ENCODE measurements around the gene MTREX. TPM values are rescaled to one million over a fixed set of nuclear protein-coding genes. Genes with fewer than 3 reads are reported as not detected.

MTREX gene
- total RNA-seq, 2 donors from 2014 or later = 72.9 to 95.9 TPM

GRCh38 chr5:55372130-55372925, 64.5 kb downstream of the MTREX start:
- Mint-ChIP-seq H3K36me3 (peaks cover 41% of the 10 kb centered on the region), H3K27me3 (no peaks in the 10 kb centered on the region), H3K9me3 (no peaks in the 10 kb centered on the region)

DNA sequence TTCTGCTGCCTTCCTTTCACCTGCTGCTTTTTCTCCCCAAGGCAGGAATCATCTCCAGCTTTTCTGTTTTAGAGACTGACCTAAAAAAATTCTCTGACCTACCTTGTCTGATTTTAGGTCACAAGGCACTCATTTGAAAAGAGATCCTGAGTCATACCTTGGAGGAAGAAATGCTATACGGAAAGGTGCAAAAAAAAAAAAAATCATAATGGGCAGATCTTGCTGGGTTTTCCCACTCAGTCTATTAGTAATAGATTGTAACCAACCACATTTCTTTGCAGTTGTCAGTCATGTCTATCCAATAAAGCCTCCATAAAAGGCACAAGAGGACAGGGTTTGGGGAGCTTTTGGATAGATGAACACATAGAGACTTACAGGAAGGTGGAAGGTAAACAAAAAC, 70.0 kb downstream of the MTREX start:
- no peaks in the 10 kb centered on the region for H3K9me3 Mint-ChIP-seq
- no peak for DNase-seq (ENCODE audit: low spot score)
- H3K4me3 Mint-ChIP-seq = no peak overlapping the region
- peak overlapping the region in 1 of 2 donors; percentile 26 for H3K27ac Mint-ChIP-seq
- no peak for ATAC-seq
- H3K36me3 Mint-ChIP-seq = peaks cover 33% of the 10 kb centered on the region
- H3K4me1 Mint-ChIP-seq (ENCODE audit: low read depth in 2 of 2) = peaks cover 3 to 5% of the 10 kb centered on the region in 2 donors
- no peaks in the 10 kb centered on the region for H3K27me3 Mint-ChIP-seq

More at GRCh38 chr5:55372130-55372925, 64.5 kb downstream of the MTREX start:
- H3K27ac Mint-ChIP-seq = no peak overlapping the region
- ATAC-seq = no peak
- no peak for DNase-seq (ENCODE audit: low spot score)
- H3K4me3 Mint-ChIP-seq = no peak overlapping the region
- H3K4me1 Mint-ChIP-seq (ENCODE audit: low read depth in 2 of 2) = peaks cover 0 to 3% of the 10 kb centered on the region in 2 donors

DNA sequence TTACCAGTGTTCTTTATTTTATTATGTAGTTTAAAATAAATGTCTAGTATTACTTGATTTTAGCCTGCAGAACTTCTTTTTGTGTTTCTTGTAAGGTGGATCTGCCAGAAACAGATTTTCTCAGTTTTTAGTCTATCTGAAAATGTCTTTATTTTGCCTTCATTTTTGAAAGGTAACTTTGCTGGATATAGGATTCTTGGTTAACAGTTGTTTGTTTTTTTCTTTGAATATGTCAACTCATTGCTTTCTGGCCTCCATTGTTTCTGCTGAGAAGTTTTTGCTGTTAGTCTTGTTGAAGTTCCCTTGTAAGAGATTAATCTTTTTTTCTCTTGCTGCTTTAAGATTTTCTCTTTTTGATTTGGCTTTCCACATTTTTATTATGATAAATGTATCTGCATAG, 75.5 kb downstream of the MTREX start:
- Mint-ChIP-seq H3K4me1 (ENCODE audit: low read depth in 2 of 2) (peaks cover 10 to 11% of the 10 kb centered on the region in 2 donors), H3K27me3 (no peaks in the 10 kb centered on the region), H3K27ac (no peak overlapping the region), H3K4me3 (no peak overlapping the region), H3K9me3 (peaks cover 8% of the 10 kb centered on the region), H3K36me3 (peaks cover 45% of the 10 kb centered on the region)
- ATAC-seq (no peak), DNase-seq (ENCODE audit: low spot score) (no peak)

DNA sequence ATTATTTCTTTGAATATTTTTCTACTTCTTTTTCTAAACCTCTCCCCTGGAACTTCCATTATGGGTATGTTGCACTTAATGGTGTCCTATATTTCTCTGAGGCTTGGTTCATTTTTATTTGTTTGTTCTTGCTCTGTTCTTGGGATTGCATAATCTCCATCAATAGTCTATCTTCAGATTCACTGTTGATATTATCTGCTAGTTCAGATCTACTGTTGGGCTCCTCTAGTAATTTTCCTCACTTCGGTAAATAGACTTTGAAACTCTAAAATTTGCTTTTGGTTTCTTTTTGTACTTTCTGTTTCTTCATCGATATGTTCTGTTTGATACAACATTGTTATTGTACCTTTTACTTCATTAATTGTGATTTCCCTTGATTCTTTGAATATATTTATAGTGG, 76.3 kb downstream of the MTREX start:
- Mint-ChIP-seq H3K4me1 (ENCODE audit: low read depth in 2 of 2) (peaks cover 10 to 11% of the 10 kb centered on the region in 2 donors), H3K4me3 (peak overlapping the region; percentile 14), H3K27me3 (no peaks in the 10 kb centered on the region), H3K27ac (peak overlapping the region in 1 of 2 donors; percentile 21), H3K9me3 (peaks cover 8% of the 10 kb centered on the region), H3K36me3 (peaks cover 45% of the 10 kb centered on the region)
- no peak for ATAC-seq
- DNase-seq (ENCODE audit: low spot score) = no peak

DNA sequence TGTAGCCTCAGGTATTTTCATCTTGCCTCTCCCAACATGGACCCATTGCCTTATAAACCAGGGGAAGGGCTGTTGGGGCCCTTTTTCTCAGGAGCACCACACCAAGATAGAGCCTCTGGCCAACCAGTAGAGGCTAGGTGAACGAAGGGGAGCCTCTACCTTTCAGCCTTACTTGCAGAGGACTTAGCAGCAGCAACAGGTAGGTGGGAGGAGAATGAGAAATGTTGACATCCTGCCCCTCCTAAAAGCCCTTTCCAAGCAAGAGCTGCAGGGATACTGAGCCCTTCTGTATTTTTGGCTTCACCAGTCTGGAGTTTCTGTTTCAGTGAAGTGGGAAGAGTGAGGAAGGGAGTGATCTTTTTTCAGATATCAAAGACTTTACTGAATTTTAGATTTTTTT, 77.4 kb downstream of the MTREX start:
- H3K4me1 Mint-ChIP-seq (ENCODE audit: low read depth in 2 of 2) = peaks cover 10 to 11% of the 10 kb centered on the region in 2 donors
- no peaks in the 10 kb centered on the region for H3K27me3 Mint-ChIP-seq
- no peak for DNase-seq (ENCODE audit: low spot score)
- H3K4me3 Mint-ChIP-seq = no peak overlapping the region
- ATAC-seq = no peak
- peak overlapping the region in 1 of 2 donors; percentile 21 for H3K27ac Mint-ChIP-seq
- H3K9me3 Mint-ChIP-seq = peaks cover 8% of the 10 kb centered on the region
- peaks cover 46% of the 10 kb centered on the region for H3K36me3 Mint-ChIP-seq

GRCh38 chr5:55385846-55386245, 78.1 kb downstream of the MTREX start:
- ATAC-seq (no peak), DNase-seq (ENCODE audit: low spot score) (no peak)
- Mint-ChIP-seq H3K36me3 (peaks cover 45% of the 10 kb centered on the region), H3K4me1 (ENCODE audit: low read depth in 2 of 2) (peaks cover 10 to 11% of the 10 kb centered on the region in 2 donors), H3K4me3 (no peak overlapping the region), H3K27ac (no peak overlapping the region), H3K9me3 (peaks cover 8% of the 10 kb centered on the region), H3K27me3 (no peaks in the 10 kb centered on the region)

- ATAC-seq (no peak), DNase-seq (ENCODE audit: low spot score) (no peak)
- no peak overlapping the region for H3K27ac Mint-ChIP-seq
- no peaks in the 10 kb centered on the region for H3K27me3 Mint-ChIP-seq
- H3K4me3 Mint-ChIP-seq = no peak overlapping the region
- H3K9me3 Mint-ChIP-seq = peaks cover 8% of the 10 kb centered on the region
- H3K4me1 Mint-ChIP-seq (ENCODE audit: low read depth in 2 of 2) = peaks cover 10 to 11% of the 10 kb centered on the region in 2 donors
- peaks cover 40% of the 10 kb centered on the region for H3K36me3 Mint-ChIP-seq
These were observed 78.6 kb downstream of the MTREX start for GRCh38 chr5:55386356-55386755.

- no peak for DNase-seq (ENCODE audit: low spot score)
- H3K4me3 Mint-ChIP-seq = no peak overlapping the region
- no peak for ATAC-seq
- no peak overlapping the region for H3K27ac Mint-ChIP-seq
- peaks cover 44% of the 10 kb centered on the region for H3K36me3 Mint-ChIP-seq
- no peaks in the 10 kb centered on the region for H3K27me3 Mint-ChIP-seq
- H3K9me3 Mint-ChIP-seq = peaks cover 8% of the 10 kb centered on the region
- H3K4me1 Mint-ChIP-seq (ENCODE audit: low read depth in 2 of 2) = peaks cover 10 to 11% of the 10 kb centered on the region in 2 donors
These were observed 80.1 kb downstream of the MTREX start for GRCh38 chr5:55387865-55388264.

- peaks cover 26% of the 10 kb centered on the region for H3K36me3 Mint-ChIP-seq
- DNase-seq (ENCODE audit: low spot score) = no peak
- H3K4me1 Mint-ChIP-seq (ENCODE audit: low read depth in 2 of 2) = peaks cover 0 to 3% of the 10 kb centered on the region in 2 donors
- no peaks in the 10 kb centered on the region for H3K27me3 Mint-ChIP-seq
- no peak overlapping the region for H3K4me3 Mint-ChIP-seq
- H3K27ac Mint-ChIP-seq = no peak overlapping the region
- no peaks in the 10 kb centered on the region for H3K9me3 Mint-ChIP-seq
- no peak for ATAC-seq
These were observed 83.9 kb downstream of the MTREX start for GRCh38 chr5:55391707-55392106.

GRCh38 chr5:55392669-55393068, 84.9 kb downstream of the MTREX start:
- H3K4me3 Mint-ChIP-seq = no peak overlapping the region
- ATAC-seq (no peak), DNase-seq (ENCODE audit: low spot score) (no peak)
- H3K36me3 Mint-ChIP-seq = peaks cover 26% of the 10 kb centered on the region
- H3K4me1 Mint-ChIP-seq (ENCODE audit: low read depth in 2 of 2) = peaks cover 0 to 3% of the 10 kb centered on the region in 2 donors
- H3K9me3 Mint-ChIP-seq = no peaks in the 10 kb centered on the region
- no peaks in the 10 kb centered on the region for H3K27me3 Mint-ChIP-seq
- H3K27ac Mint-ChIP-seq = no peak overlapping the region

DNA sequence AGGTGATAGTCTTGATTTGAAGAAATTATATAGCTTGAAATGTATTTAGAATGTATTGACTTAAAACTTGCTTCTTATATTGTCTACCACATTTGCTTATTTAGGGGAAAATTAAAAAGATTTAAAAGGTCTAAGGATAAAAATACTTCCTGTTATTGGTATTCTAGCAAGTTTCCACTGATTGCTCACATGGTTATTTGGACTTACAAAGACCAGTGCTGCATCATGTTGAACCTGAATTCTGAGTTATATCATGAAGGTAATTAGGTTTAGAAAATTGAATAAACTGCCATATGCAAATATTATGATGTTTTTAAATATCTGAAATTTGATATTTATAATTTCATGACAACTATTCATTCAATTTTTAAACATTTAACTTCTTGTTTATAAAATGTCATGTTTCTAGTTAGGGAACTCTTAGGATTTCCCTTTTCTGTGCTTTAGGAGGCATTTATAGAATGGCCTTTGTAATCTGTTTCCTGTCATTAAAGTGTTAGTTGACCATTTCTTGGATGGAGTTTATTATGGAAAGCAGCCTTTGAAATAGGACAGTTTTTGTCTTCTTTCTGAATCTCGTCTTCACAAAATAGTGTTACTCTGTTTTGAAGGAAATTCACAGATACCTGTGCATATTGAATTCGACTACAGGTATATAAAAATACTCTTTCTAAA, 85.8 kb downstream of the MTREX start:
- no peak for DNase-seq (ENCODE audit: low spot score)
- H3K27ac Mint-ChIP-seq = no peak overlapping the region
- peaks cover 27% of the 10 kb centered on the region for H3K36me3 Mint-ChIP-seq
- H3K9me3 Mint-ChIP-seq = no peaks in the 10 kb centered on the region
- no peak for ATAC-seq
- H3K27me3 Mint-ChIP-seq = no peaks in the 10 kb centered on the region
- peaks cover 0 to 3% of the 10 kb centered on the region in 2 donors for H3K4me1 Mint-ChIP-seq (ENCODE audit: low read depth in 2 of 2)
- H3K4me3 Mint-ChIP-seq = no peak overlapping the region

DNA sequence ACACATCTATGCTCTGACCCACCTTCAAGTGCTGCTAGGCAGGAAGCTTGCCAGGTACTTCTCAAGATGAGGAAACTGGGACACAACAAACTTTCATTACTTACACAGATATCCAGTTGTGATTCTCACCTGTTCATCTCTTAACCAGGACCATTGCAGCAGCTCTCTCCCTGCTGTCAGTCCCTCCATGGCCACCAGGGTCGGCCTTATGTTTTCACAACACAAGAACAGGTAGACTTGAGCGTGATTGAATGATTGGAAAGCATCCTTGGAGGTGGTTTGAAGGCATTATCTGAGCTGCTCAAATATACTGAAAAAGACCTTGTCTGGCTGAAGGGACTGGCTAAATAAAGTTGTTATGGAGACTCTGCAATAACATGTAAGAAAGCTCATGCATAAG, 94.4 kb downstream of the MTREX start:
- Mint-ChIP-seq H3K4me1 (ENCODE audit: low read depth in 2 of 2) (no peaks in the 10 kb centered on the region), H3K36me3 (peaks cover 15% of the 10 kb centered on the region), H3K4me3 (no peak overlapping the region), H3K9me3 (no peaks in the 10 kb centered on the region), H3K27ac (no peak overlapping the region), H3K27me3 (no peaks in the 10 kb centered on the region)
- no peak for DNase-seq (ENCODE audit: low spot score)
- ATAC-seq = no peak

DNA sequence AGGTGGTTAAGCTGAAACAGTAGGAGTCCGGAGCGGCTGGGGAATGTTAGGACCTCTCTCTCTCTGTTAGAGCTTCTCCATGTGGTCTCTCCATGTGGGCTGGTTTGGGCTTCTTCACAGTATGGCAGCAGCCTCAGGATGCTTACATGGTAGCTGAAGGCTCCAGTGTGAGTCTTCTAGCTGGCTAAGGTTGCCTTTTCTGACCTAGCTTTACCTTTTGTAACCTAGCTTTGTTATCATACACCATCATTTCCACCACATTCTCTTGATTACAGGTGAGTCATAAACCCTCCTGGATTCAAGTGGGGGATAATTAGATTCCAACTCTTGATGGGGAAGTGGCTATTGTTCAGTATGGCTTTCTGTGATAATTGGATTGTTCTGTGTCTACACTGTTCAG, 98.5 kb downstream of the MTREX start:
- H3K4me1 Mint-ChIP-seq (ENCODE audit: low read depth in 2 of 2) = no peaks in the 10 kb centered on the region
- no peak for ATAC-seq
- H3K27ac Mint-ChIP-seq = no peak overlapping the region
- H3K9me3 Mint-ChIP-seq = no peaks in the 10 kb centered on the region
- peaks cover 27% of the 10 kb centered on the region for H3K36me3 Mint-ChIP-seq
- H3K4me3 Mint-ChIP-seq = no peak overlapping the region
- DNase-seq (ENCODE audit: low spot score) = no peak
- no peaks in the 10 kb centered on the region for H3K27me3 Mint-ChIP-seq

GRCh38 chr5:55407059-55407684, 99.4 kb downstream of the MTREX start:
- DNase-seq (ENCODE audit: low spot score) = no peak
- Mint-ChIP-seq H3K9me3 (no peaks in the 10 kb centered on the region), H3K27me3 (no peaks in the 10 kb centered on the region), H3K27ac (no peak overlapping the region), H3K4me3 (no peak overlapping the region), H3K36me3 (peaks cover 18% of the 10 kb centered on the region), H3K4me1 (ENCODE audit: low read depth in 2 of 2) (no peaks in the 10 kb centered on the region)
- ATAC-seq = no peak

All from natural killer cell treated with Interleukin-12 subunit alpha and Interleukin-12 subunit beta and Interleukin-15 and Interleukin-18, amount 100 ng/mL, for 72 hours (primary cell).